Peyer's patch (tissue), 4 donors: Measurements from ENCODE around the gene CCDC149. TPM values are rescaled to one million over a fixed set of nuclear protein-coding genes. Genes with fewer than 3 reads are reported as not detected.

Experiments used
- DNase-seq, 3 donors: peaks; one replicate each; pipeline ENCODE4 v3.0.0-alpha.2; 2017 to 2019
- H3K27ac ChIP-seq, 4 donors: fragments of 200-600 bp; sonication (generic); one replicate each; pipeline ENCODE4 v1.5.1; 2016 to 2019
- H3K27me3 ChIP-seq, 2 donors: fragments of 200-600 bp; sonication (generic); one replicate each; pipeline ENCODE4 v1.5.1; 2019
- H3K36me3 ChIP-seq, 3 donors: fragments of 200-600 bp; sonication (generic); one replicate each; pipeline ENCODE4 v1.5.1; 2016 to 2019
- H3K4me1 ChIP-seq, 4 donors: fragments of 200-600 bp; sonication (generic); one replicate each; pipeline ENCODE4 v1.5.1; 2016 to 2019
- H3K4me3 ChIP-seq, 4 donors: fragments of 200-600 bp; sonication (generic); 1 replicate in 3 of 4; 2 replicates in 1 of 4; pipeline ENCODE4 v1.5.1; 2016 to 2019; ENCODE audit warnings: mild to moderate bottlenecking in 1 of 4
- H3K9me3 ChIP-seq, 4 donors: fragments of 200-600 bp; sonication (generic); one replicate each; pipeline ENCODE4 v1.5.1; 2016 to 2019; ENCODE audit warnings: mild to moderate bottlenecking in 1 of 4
- CTCF ChIP-seq, 6 experiments: fragments of 450-650 bp in 4 of 6; fragments of 200-600 bp in 2 of 6; sonication (generic) in 1 of 6; IDR thresholded peaks; one replicate each; pipeline ENCODE4 v1.5.1; 2017 to 2019; ENCODE audit warnings: antibody characterized with exemption in 6 of 6, mild to moderate bottlenecking in 3 of 6, moderate library complexity in 1 of 6
- POLR2A ChIP-seq, 2 donors: fragments of 450-650 bp; IDR thresholded peaks; one replicate each; pipeline ENCODE4 v1.5.1; 2017; ENCODE audit warnings: antibody characterized with exemption in 2 of 2, mild to moderate bottlenecking in 2 of 2, moderate library complexity in 2 of 2
- small RNA-seq, 2 donors: library from RNA; depleted of rRNA; stranded (forward); fragments of <200 nt; gene quantifications; one replicate each; pipeline ENCODE3, GENCODE V24; 2016
- total RNA-seq, 4 donors: library from RNA; depleted of rRNA; stranded (reverse); fragments of >200 nt; gene quantifications; one replicate each; pipeline ENCODE4 v1.1.0, GENCODE V29; 2016

CCDC149 gene
- total RNA-seq, 4 donors from 2014 or later: 4.2 to 32.2 (median 6.4) TPM

- no peaks in the 10 kb centered on the region for H3K27me3 ChIP-seq
- no peak for DNase-seq
- no peaks in the 10 kb centered on the region for H3K36me3 ChIP-seq
- no peaks in the 10 kb centered on the region for H3K9me3 ChIP-seq
- TF ChIP-seq CTCF (IDR thresholded peaks at IDR 0.05) (no peak), POLR2A (IDR thresholded peaks at IDR 0.05) (no peak)
- no peak overlapping the region for H3K4me3 ChIP-seq
- H3K4me1 ChIP-seq: no peaks in the 10 kb centered on the region
- H3K27ac ChIP-seq: no peak overlapping the region
Measured at GRCh38 chr4:24764345-24764744, 148.5 kb downstream of the CCDC149 start.

- Histone ChIP-seq H3K27ac (no peak overlapping the region), H3K9me3 (no peaks in the 10 kb centered on the region), H3K4me1 (no peaks in the 10 kb centered on the region), H3K27me3 (no peaks in the 10 kb centered on the region), H3K4me3 (no peak overlapping the region), H3K36me3 (no peaks in the 10 kb centered on the region)
- TF ChIP-seq POLR2A (IDR thresholded peaks at IDR 0.05): no peak
- TF ChIP-seq CTCF (IDR thresholded peaks at IDR 0.05): no peak
- DNase-seq: no peak
Measured at GRCh38 chr4:24763631-24764297, 149.1 kb downstream of the CCDC149 start.

Small RNAs within 50 kb of the gene (small RNA-seq; reads per million reads assigned to genes)
- gene AC006390.1: 0 reads per million in 2 donors

Other genes with a start within 250 kb of the CCDC149 start
- 10 to 100 TPM in 3 of 4 donors, 1 to 10 TPM in 1; 3.7 to 24.3 (median 18.7) TPM for gene SOD3, start 117.5 kb downstream of the CCDC149 start, total RNA-seq
- gene LGI2, start 117.9 kb upstream of the CCDC149 start, total RNA-seq: under 1 TPM in 3 of 4 donors, not detected in 1; 0.40 to 0.83 (median 0.66) TPM
- 10 to 100 TPM in 3 of 4 donors, 1 to 10 TPM in 1; 5.0 to 25.9 (median 23.6) TPM for gene SEPSECS, start 247.4 kb upstream of the CCDC149 start, total RNA-seq